Measurements from ENCODE around the gene TMEM117. TPM values are rescaled to one million over a fixed set of nuclear protein-coding genes. Genes with fewer than 3 reads are reported as not detected.

Gene TMEM117
- polyA plus RNA-seq (ENCODE audit: insufficient read length in 4 of 4): 10 to 100 TPM; 11.4 to 19.7 (median 15.1) TPM

DNA sequence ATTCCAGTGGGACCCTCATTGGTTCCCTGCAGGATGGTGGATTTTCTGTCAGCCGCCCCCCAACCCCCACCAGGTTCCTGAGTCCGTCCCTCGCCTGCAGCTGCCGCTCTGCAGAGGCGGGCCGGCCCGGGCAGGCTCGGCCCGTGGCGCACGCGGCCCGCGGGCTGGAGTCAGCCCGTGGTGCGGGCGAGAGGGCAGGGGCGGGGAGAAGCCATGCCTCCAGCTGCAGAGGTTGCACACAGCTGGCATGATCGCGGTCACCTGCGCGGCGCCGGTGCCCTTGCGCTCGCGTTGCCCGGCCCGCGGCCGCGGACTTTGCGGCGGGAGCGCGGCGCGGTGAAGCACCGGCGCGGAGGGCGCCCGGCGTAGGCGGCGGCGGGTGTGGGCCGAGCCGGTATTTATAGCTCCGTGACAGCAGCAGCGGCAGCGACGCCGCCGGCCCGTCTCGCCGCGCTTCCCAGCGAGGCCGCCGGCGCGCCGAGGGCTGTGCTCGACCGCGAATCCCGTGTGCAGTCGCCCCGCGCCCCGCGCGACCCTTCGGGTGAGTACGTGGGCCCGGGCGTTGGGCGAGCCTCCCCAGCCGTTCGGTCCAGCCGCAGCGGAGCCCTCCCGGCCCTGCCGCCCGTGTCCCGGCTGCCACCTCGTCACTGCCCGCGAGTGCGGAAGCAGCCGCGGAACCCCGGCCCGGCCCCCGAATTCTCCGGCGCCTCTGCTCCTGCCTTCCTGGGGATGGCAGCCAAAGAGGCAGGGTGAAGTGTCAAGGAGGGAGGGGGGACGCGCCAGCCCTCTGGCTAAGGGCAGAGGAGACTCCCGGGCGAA is at the start of gene TMEM117:
TMEM117 (plus strand) TSS at position 426 of the 819 bp plus-strand sequence.
- peak in 3 of 4 donors; percentile 33 to 45 (median 45) for DNase-seq (ENCODE audit: low read depth in 4 of 4, low spot score in 3 of 4)

DNA sequence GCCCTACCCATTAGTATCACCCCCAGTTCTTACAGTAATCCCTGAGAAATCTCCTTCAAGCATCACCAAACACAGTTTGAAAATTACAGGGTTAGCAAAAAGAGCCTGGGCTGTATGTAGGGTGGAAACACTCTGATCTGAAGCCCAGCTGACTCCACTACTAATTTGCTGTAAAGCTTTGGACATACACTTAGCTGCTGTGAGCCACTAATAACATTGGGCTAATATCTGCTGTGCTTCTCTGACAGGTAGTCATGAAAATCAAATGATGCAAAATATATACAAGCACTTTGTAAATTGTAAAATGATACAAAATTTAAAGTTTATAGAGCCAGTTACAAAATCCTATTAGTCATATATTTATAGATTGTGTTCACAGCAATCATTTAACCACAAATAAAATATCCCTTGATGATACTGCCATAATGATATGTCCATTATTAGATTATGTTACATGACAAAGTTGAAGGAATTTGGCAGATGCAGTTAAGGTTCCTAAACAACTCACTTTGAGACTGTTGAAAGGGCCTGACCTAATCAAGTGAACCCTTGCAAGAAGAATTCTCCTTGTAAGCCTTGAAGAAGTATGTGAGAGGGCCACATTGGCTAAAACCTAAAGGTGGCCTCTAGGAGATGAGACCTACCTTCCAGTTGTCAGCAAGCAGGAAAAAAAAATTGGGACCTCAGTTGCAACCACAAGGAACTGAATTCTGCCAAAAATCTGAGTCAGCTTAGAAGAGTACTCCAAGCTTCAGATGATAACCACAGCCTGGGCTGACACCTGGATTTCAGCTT is 48.8 kb upstream of the TMEM117 start:
- DNase-seq (ENCODE audit: low read depth in 4 of 4, low spot score in 3 of 4): no peak

DNA sequence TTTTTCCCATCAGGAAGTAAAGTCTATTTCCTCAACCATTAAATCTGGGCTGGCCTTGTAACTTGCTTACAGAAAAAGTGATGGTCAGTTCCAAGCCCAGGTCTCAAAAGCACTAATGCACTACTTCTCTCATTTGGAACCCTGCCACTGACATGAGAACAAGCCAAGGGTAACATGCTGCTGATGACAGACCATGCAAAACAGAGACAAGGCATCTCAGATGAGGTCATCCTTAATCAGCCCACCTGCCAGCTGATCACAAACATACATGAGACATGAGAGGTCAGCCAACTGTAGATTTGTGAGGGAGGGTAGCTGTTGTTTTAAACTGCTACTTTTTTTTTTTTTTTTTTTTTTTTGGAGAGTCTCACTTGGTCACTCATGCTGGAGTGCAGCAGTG is 45.9 kb upstream of the TMEM117 start:
- DNase-seq (ENCODE audit: low read depth in 4 of 4, low spot score in 3 of 4): no peak

DNA sequence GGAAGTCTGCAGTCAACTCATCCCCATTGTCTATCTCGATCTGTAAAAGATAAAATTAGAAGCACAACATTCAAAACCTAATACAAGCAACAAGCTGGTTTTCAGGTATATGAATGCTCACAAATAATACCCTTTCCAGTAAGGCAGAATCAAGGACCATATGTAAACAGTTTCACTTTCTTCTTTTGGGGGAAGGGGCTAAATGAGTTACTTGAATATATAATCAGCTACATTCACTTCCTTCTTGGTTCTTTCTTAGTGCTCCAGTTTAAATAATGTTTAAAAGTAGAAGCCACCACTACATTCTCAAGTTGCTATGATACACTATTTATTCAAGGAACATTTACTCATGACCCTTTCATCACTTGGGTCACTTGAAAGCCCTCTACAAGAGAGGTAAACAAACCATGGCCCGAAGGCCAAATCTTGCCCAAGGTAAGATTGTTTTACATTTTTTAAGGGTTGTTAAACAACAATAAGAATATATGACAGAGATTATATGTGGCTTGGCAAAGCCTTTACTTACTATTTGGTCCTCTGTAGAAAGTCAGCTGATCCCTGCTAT is 40.1 kb upstream of the TMEM117 start:
- DNase-seq (ENCODE audit: low read depth in 4 of 4, low spot score in 3 of 4): no peak

DNA sequence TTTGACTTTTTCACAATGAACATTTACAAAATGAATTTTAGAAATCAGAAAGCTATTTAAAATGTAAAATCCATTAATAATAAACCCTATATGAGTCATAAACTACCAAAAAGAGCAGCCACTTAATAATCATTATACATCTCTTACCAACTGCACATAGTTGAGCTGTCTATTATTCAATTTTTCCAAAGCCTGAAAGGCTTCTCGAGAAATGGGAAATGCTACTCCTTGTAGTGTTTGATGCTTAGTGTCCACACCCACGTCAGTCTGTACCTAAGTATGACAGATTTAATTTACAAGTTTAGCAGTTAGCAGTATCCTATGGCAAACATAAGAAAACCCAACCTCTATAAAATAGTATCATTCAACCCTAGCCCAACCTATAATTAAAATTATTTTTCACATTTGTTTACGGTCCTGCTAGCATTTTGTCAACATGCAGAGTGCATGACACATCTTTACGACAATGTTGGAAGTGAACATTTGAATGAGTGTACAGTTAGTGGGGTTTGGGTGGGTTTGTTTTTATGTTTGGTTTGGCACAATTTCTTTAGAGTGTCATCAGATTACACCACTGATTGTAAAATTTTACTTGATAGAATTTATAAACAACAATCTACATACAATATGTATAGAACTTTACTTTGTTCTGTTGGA is 38.2 kb upstream of the TMEM117 start:
- DNase-seq (ENCODE audit: low read depth in 4 of 4, low spot score in 3 of 4): no peak

DNA sequence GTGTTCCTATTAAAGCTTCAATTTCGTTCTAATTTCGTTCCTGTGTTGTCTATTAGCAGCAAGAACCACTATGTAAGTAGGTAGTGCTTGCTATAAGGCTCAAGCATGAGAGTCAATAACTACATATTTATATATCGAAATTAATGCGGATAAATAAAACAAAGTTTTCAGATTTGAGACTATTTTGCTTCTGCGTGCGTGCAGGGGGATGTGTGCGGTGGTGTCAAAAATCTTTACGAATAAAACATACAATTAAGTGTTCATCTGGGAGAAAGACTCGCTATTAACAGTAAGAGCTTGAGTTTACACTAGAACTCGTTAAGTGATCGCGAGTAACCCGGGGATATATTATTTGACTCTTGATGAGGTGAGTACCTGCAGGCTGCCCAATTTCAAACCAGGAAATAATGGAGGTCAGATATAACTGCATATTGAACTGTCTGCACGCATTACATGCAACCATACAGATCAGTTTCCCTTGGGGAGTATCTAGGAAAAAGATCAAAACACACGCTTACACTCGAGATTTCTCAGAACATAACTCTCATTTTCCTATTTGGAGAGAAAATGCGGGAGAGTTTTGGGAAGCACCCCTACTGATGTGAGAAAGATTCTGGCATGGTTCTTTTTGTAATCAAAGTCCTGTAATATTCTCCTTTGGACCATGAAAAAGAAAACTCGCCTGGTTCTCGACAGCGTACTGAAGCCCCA is 30.6 kb upstream of the TMEM117 start:
- peak in 1 of 4 donors; percentile 8 for DNase-seq (ENCODE audit: low read depth in 4 of 4, low spot score in 3 of 4)

DNA sequence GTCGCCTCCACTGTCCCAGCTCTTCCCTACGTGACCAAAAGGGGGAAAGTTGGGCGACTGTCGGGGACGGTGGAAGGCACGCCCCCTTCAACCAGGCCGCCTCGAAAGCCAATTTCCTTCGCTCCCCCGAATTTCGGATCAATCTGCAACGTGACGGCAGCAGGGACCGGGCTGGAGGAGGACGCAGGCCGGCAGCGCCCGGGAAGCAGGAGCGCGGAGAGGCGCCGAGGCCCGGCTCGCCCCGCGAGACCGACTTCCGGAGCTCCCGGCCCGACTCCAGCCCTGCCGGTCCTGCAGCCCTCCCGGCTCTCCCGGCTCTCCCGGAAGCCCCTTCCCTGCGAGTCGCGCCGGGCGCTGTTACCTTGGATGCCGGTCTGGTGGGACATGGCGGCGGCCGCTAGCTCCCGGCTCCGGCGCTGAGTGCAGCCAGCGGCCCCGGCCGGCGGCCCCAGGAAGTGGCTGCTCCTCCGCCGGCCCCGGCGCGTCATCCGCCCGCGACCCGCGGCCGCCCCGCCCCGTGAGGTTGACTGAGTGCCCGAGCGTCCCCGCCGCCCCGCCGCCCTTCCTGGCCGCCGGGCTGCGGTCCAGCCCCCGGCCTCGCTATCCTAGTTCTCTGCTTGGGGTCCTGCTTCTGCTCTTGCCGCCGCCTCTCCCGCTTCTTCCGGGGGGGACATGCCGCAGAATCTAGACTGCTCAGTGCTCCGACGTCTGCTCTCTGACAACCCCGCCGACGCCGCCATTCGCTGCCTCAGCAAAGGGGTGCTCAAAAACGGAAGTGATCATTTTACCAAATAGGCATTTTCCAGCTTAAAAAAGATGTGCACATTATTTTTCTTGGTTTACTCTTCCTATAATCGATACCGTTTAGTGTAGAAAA is 29.8 kb upstream of the TMEM117 start, which contains the start of gene TWF1:
TWF1 (minus strand) TSS at position 458 of the 877 bp plus-strand sequence; CDS start at position 386, 72 bp downstream.
- DNase-seq (ENCODE audit: low read depth in 4 of 4, low spot score in 3 of 4): peak; percentile 68 to 77 (median 74)

DNA sequence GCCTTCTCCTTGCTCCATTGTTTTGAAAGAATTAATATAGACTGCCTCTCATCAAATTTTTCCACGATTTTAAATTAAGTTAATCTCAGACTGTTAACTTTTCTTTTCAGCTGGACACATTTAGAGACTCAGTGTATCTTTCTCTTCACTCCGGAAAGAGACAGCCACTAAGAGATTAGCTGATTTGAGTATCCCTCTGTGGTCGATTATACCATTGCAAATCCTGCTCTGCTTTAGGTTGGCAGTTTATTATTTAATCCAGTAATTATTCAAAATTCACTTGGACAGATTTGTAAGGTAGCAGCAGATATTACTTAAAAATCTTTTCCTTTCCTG is 29.2 kb upstream of the TMEM117 start:
- DNase-seq (ENCODE audit: low read depth in 4 of 4, low spot score in 3 of 4): no peak

DNA sequence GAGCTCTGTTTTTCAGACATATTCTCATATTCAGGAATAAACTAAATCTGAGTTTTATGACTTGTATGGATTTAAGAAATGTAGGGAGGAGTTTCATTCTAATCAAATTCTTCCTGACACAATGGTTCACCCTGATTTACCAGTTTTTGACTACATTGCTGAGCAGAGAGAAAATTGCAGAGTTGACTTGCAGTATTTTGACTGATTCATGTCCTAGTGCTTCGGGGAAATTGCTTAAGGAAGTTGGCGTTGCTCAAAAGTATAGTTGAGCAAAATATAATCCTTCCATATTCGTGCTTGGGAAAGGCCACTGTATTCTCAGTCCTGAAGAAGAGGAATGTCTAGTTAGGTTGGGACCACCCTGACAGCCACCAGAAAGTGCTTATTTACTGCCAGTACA is 28.5 kb upstream of the TMEM117 start:
- no peak for DNase-seq (ENCODE audit: low read depth in 4 of 4, low spot score in 3 of 4)

DNA sequence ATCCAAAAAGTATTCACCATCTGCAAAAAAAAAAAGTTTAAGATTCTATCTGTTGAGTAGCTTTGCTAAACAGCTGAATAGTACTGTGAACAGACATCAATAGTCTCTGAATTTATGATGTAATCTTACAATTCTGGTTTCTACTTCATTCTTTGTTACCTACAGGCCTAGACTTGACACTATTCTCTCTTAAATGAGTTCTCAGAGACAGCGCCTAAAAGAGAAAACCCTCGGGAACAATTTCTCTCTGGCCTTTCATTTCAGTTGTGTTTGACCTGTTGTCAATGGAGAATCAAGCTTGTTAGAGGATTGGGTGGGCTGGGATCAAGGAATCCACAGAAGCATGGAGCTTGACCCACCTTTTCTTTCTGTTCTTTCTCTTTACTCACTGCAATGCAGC is 23.8 kb upstream of the TMEM117 start:
- DNase-seq (ENCODE audit: low read depth in 4 of 4, low spot score in 3 of 4): no peak

DNA sequence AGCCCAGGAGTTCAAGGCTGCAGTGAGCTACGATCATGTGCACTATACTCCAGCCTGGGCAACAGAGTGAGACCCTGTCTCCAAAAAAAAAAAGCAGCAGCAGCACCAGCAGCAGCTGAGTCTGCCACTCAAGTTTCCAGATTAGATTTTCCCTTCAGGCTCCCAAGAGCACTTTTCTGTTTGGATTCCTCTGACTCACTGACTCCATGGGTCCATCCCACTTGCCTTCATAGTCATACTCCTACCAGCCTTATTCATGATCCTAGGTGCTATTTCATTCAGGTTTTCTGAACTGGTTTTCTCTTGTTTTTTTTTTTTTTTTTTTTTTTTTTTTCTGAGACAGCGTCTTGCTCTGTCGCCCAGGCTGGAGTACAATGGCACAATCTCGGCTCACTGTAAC is 23.0 kb upstream of the TMEM117 start:
- no peak for DNase-seq (ENCODE audit: low read depth in 4 of 4, low spot score in 3 of 4)

DNA sequence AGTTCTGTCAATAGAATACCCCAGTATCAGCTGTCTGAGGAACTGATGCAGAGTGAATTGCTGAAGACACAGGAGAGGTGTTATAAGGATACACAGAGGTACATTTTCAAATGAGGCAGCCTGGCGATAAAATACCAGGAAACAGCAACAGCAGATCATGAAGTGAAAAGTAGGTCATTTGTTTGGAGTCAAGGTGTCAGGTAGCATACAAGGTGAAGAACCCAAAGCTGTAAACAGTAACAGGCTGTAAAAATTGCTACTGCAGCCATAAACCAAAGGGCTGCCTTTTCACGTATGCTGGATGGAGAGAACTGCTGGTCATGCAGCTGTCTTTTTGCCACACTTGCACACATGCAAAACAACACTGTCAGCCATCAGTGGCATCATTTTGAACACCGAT is 20.5 kb upstream of the TMEM117 start:
- DNase-seq (ENCODE audit: low read depth in 4 of 4, low spot score in 3 of 4): no peak

DNA sequence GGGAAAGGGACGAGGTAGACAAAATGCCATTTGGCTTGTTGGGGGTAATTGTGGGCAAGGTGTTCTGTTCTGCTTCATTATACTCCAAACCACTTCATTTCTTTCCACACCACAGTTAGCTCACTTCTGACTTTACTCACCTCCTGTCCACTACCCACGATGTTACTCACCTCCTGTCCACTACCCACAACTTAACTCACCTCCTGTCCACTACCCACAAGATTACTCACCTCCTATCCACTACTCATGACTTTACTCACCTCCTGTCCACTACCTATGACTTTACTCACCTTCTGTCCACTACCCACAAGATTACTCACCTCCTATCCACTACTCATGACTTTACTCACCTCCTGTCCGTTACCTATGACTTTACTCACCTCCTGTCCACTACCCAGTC is 19.7 kb upstream of the TMEM117 start:
- DNase-seq (ENCODE audit: low read depth in 4 of 4, low spot score in 3 of 4): no peak

DNA sequence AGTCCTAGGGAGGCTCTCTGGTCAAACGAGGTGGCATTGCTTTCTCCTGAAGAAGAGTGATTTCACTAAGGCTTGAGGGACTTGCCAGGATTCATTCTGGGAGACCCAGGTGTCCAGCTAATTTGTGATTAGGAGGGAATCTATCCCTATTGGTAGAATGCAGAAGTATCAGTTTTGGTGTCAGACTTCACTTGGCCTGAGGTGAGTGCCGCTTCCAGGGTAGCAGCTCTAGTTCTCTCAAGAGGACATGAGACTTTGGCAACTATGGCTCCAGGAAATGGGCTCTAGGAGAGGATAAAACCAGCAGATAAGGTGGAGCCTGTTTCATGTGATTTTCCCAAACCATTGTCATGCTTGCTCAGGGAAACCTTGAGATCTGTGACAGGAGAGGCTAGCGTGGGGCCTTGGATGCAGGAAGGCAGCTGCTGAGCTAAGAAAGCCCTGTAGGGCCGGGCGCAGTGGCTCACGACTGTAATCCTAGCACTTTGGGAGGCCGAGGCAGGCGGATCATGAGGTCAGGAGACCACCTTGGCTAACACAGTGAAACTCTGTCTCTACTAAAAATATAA is 11.6 kb upstream of the TMEM117 start:
- no peak for DNase-seq (ENCODE audit: low read depth in 4 of 4, low spot score in 3 of 4)

DNA sequence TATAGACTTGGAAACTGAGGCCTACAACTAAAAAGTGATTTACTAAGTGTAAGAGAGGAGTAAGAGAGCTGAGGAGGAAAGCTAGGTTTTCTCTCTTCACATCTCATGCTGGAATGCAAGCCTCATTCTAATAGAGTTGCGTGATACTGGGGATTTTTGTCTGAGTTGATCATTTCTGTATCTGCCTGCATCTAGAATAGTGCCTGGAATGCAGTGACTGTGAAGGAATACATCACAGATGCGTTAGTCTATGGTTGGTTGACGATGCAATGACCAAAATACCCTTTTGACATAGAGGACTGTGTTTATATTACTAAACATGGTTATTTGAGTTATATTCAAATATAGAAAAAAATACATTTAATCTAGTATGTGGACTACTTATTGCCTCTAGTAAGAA is 9.2 kb upstream of the TMEM117 start:
- DNase-seq (ENCODE audit: low read depth in 4 of 4, low spot score in 3 of 4): no peak

DNA sequence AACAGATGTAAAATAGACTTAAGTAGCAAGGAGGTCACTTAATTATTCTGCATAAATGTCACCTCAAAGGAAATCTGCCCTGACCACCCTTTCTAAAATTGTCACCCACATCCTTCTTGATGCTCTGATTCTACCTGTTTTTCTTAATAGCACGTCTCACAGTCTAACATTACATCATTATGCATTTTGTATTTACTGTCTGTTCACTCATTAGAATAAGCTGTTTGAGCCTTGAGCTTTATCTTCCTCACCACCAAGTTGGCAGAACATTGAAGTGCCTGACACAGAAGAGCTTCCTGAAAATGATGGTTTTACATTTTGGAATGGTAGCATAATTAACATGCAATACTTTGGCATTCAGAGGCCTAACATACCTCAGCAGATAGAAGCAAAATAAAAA is 8.8 kb upstream of the TMEM117 start:
- DNase-seq (ENCODE audit: low read depth in 4 of 4, low spot score in 3 of 4): no peak

DNA sequence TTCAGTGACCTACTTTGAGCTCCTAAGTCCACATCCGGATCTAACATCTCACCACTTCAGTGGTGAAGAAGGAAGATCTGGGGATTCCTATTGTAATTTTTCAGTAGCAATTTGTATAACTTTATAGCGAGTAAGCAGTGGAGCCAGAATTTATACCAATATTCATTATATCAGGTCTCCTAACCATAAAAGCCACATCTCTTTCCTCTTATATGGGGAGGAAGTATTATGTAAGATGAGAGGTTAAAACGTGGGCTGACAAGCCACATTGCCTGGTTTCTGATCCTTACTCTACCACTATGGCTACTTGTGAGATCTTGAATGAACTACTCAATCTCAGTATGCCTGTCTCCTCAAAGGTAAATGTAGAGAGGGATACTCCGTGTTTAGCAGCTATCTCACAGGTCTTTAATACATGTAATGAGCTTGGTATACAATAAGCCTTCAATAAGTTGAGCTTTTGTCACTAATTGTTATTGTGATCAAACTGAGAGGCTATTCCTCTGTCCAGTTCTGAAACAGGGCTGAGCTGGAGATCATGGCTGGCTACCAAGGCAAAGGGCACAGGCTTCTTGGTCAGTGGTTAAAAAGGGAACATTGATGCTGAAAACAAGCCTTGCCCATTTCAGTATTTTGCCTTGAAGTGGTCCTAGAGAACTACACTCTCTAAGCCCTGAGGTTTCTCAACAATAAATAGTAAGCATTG is 3.3 kb upstream of the TMEM117 start:
- no peak for DNase-seq (ENCODE audit: low read depth in 4 of 4, low spot score in 3 of 4)

DNA sequence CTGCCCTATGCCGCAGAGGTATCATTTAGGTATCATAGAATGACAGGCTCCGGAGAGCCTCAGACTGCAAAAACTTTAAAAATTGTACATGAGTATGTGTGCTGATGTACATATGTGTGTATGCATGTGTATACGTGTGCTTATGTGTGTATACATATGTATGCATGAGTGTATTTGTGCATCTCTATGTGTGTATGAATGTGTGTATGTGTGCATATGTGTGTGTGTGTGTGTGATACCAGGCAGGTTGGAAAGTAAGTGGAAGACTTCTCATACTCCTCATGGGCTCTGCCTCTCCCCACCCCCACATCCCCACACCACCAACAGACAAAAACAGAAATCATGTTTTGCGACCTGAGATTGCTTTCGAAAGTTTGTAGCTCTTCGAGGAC is 621 bp upstream of the TMEM117 start:
- DNase-seq (ENCODE audit: low read depth in 4 of 4, low spot score in 3 of 4): peak in 2 of 4 donors; percentile 6 to 11
